ENCODE results near the gene COL6A1. TPM values are rescaled to one million over a fixed set of nuclear protein-coding genes. Genes with fewer than 3 reads are reported as not detected.
A peak's percentile ranks its signal among the peaks of the same experiment; 100 is the strongest.
"Not testable (repeated sequence)": the region's sequence is repeated elsewhere in the genome, so short reads cannot be mapped to it uniquely, and the experiment has no call there.

The COL6A1 gene
- total RNA-seq, 1 donor = 538 TPM

DNA sequence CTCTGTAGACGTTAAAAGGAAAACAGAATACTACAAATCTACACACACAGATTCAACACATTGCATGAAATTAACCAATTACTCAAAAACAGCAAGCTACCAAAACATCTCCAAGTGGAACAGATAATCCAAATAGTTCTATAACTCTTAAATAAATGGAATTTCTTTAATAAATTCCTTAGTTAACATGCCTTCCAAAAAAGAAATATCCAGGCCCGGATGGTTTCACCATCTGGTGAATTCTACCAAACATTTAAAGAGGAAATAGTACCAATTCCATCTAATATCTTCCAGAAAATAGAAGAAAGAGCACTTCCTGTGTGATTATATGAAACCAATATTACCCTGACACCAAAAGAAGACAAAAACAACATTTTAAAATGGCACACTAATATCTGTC lies 63.6 kb downstream of the COL6A1 start:
- TF ChIP-seq, protein P1, sequence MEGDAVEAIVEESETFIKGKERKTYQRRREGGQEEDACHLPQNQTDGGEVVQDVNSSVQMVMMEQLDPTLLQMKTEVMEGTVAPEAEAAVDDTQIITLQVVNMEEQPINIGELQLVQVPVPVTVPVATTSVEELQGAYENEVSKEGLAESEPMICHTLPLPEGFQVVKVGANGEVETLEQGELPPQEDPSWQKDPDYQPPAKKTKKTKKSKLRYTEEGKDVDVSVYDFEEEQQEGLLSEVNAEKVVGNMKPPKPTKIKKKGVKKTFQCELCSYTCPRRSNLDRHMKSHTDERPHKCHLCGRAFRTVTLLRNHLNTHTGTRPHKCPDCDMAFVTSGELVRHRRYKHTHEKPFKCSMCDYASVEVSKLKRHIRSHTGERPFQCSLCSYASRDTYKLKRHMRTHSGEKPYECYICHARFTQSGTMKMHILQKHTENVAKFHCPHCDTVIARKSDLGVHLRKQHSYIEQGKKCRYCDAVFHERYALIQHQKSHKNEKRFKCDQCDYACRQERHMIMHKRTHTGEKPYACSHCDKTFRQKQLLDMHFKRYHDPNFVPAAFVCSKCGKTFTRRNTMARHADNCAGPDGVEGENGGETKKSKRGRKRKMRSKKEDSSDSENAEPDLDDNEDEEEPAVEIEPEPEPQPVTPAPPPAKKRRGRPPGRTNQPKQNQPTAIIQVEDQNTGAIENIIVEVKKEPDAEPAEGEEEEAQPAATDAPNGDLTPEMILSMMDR (IDR thresholded peaks at IDR 0.05; ENCODE audit: insufficient read depth, low read depth, low read length) = no peak
- DNase-seq (ENCODE audit: low read depth) = no peak
- H3K4me3 ChIP-seq (ENCODE audit: low read depth, low read length) = no peak overlapping the region

DNA sequence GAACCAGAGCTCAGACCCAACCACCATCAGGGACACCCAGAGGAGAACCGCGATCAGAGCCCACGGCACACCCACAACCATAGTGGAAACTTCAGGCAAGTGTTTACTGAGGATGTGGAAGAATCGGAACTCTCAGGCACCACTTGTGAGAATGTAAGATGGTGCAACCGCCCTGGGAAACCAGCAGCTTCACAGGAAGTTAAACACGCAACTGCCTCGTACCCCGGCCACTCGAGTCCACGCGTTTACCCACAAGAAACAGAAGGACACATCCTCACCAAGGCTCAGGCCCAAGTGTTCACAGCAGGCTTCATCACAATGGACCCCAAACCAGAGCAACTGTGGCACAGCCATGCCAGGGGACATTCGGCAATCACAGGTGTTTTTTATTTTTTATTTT lies 64.9 kb downstream of the COL6A1 start:
- DNase-seq (ENCODE audit: low read depth) = no peak
- TF ChIP-seq, protein P1 (IDR thresholded peaks at IDR 0.05; ENCODE audit: insufficient read depth, low read depth, low read length) = no peak
- no peak overlapping the region for H3K4me3 ChIP-seq (ENCODE audit: low read depth, low read length)

DNA sequence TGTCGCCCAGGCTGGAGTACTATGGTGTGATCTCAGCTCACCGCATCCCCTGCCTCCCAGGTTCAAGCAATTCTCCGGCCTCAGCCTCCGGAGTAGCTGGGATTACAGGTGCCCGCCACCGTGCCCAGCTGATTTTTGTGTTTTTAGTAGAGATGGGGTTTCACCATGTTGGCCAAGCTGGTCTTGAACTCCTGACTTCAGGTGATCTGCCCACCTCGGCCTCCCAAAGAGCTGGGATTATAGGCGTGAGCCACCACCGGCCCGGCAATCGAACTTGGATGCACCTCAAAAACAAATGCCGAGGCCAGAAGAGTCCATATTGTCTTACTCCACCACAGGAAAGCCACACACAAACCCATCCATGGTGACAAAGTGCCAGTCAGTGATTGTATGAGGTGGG lies 65.3 kb downstream of the COL6A1 start:
- DNase-seq (ENCODE audit: low read depth); H3K4me3 ChIP-seq (ENCODE audit: low read depth, low read length): not testable (repeated sequence)

DNA sequence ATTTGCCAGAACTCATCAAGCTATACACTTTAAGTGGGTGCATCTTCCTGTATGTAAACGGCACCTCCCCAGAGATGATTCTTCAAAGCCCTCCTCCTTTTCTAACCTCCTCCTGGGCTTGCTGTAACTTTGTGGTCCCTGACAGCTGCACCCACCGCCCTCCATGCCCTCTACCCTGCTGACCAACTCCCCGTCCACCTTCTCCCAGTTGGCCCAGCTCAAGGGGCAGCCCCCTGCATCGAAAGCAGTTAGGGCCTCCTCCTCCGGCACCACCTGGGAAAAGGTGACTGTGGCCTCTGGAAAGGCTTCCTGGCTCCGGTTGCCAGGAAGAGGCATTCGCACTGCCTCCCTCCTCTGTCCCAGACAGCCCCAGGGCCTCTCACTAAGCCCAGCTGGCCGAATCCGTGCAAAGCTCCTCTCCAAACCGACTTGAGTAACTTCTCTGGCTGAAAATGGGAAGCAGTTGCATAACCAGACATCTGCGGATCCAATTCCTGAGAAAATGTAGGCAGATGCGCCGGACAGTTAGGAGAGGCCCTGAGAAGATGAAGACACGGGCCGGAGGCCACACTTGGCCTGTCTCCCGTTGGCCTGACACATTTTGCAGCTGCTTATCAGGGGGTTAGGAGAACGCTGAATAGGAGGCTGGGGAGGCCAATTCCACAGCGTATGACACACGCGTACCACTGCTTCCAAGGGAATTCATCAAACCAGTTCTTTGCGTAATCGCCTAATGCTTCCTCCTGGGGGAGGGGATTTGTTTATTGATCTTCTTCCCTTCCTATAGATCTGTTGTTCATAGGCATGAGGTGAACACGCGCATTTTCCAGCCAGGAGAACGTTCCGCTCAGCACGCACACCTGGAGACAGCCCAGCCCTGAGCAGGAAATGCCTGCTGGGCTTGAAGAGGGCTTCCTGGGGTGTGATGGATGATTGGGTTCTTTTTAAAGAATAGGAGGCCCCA lies 67.6 kb downstream of the COL6A1 start:
- no peak overlapping the region for H3K4me3 ChIP-seq (ENCODE audit: low read depth, low read length)
- TF ChIP-seq, protein P1 (IDR thresholded peaks at IDR 0.05; ENCODE audit: insufficient read depth, low read depth, low read length) = no peak
- DNase-seq (ENCODE audit: low read depth) = peak; percentile 100

DNA sequence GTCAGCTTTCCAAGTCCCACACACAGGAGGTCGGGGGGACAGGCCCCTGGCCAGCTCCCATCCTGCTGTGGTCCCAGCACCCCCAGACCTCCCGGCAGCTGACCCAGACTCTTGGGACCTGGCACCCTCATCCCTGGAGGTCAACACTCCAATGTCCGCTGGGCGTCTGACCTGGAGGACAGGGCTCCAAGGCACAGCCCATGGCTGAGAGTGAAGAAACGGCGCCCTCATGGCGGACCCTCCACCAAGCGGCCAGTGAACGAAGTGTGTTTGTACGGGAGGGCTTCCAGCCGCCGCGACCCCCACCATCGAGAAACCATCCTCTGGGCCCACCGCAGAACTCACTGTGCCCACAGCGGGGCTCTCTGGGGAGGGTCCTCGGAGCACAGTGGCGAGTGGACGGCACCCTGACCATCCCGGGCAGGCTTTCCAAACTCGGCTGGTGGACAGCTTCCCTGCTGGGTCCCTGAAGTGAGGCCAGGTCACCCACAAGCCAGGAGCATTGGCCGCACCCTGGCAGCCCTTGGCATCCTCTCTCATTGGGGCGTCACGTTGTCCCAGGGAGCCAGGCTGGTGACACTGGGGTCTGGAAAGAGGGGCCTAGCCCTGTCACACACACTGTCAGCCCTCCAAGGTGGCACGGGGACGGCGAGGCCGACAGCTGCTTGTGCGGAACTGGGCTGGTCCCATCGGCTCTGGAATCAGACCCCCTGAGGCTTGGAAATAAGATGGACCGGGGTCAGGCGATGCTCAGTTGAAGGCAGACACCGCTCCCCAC lies 68.5 kb downstream of the COL6A1 start:
- no peak for DNase-seq (ENCODE audit: low read depth)

DNA sequence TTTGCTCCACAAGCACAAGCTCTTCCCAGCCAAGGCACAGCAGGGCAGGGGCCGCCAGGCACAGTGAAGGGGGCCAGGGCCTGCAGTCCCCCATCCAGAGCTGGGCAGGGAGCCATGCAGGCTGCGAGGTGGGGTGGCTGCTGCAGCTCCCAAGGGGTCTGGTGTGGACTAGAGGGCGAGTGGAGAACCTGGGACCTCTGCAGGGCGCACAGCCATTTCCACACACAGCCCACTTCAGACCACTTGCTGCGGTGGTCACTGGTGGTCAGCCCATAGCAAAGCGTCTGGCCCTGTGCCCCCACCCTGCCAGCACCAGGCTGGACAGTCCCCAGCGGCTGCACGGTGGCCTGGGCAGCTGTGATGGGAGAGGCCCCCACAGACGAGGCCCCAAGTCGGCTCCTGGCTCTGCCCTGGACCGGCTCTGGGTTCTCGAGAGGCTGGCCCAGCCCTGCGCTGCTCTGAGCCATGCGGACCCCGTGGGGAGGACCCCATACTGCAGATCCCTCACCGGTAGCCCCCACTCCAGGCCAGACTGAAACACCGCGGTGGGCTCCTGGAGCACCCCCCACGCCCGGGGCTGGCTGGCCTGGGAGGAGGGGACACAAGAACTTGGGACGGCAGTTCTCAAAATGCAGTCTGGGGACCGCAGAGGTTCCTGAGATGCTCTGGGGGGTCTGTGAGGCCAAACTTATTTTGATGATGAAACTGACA lies 69.3 kb downstream of the COL6A1 start:
- no peak for DNase-seq (ENCODE audit: low read depth)
- no peak overlapping the region for H3K4me3 ChIP-seq (ENCODE audit: low read depth, low read length)
- TF ChIP-seq, protein P1 (IDR thresholded peaks at IDR 0.05; ENCODE audit: insufficient read depth, low read depth, low read length) = no peak

More for the DNA sequence above, 68.5 kb downstream of the COL6A1 start:
- no peak overlapping the region for H3K4me3 ChIP-seq (ENCODE audit: low read depth, low read length)
- TF ChIP-seq, protein P1 (IDR thresholded peaks at IDR 0.05; ENCODE audit: insufficient read depth, low read depth, low read length) = no peak

Measured in fibroblast of villous mesenchyme (primary cell).